ENCODE measurements around the gene ELAVL1.
"Not testable (repeated sequence)": the region's sequence is repeated elsewhere in the genome, so short reads cannot be mapped to it uniquely, and the experiment has no call there.

ELAVL1 gene

GRCh38 chr19:7968008-7968795 is 37.2 kb downstream of the ELAVL1 start:
- DNase-seq, result no peak

GRCh38 chr19:7965921-7966665 is 39.3 kb downstream of the ELAVL1 start:
- DNase-seq, result no peak

- no peak for DNase-seq
These were observed 40.1 kb downstream of the ELAVL1 start for GRCh38 chr19:7965259-7965841.

GRCh38 chr19:7963566-7963965 is 41.9 kb downstream of the ELAVL1 start:
- DNase-seq, result no peak

- no peak for DNase-seq
These were observed 42.7 kb downstream of the ELAVL1 start for GRCh38 chr19:7962644-7963268.

- no peak for DNase-seq
These were observed 43.4 kb downstream of the ELAVL1 start for GRCh38 chr19:7961920-7962626.

- DNase-seq, result not testable (repeated sequence)
These were observed 44.4 kb downstream of the ELAVL1 start for GRCh38 chr19:7961082-7961481.

GRCh38 chr19:7959211-7959610 is 46.2 kb downstream of the ELAVL1 start:
- DNase-seq, result no peak

- no peak for DNase-seq
These were observed 49.7 kb downstream of the ELAVL1 start for GRCh38 chr19:7955696-7956095.

- DNase-seq, result no peak
These were observed 51.9 kb downstream of the ELAVL1 start for GRCh38 chr19:7953576-7953975.

- DNase-seq, result peak; percentile 47
These were observed 52.4 kb downstream of the ELAVL1 start for GRCh38 chr19:7953060-7953459.

GRCh38 chr19:7947939-7948338 is 57.5 kb downstream of the ELAVL1 start:
- no peak for DNase-seq

- DNase-seq, result peak; percentile 91
These were observed 61.2 kb downstream of the ELAVL1 start for GRCh38 chr19:7944177-7944761.

- peak; percentile 100 for DNase-seq
These were observed 61.8 kb downstream of the ELAVL1 start, which contains the start of gene TIMM44 for GRCh38 chr19:7943444-7944176. Gene TIMM44, minus strand, starts transcription at chr19:7943666. Its CDS starts 15 bp downstream, at chr19:7943651.

GRCh38 chr19:7942981-7943443 is 62.4 kb downstream of the ELAVL1 start:
- no peak for DNase-seq

- no peak for DNase-seq
These were observed 63.4 kb downstream of the ELAVL1 start for GRCh38 chr19:7941895-7942596.

- no peak for DNase-seq
These were observed 64.6 kb downstream of the ELAVL1 start for GRCh38 chr19:7940841-7941240.

- no peak for DNase-seq
These were observed 70.7 kb downstream of the ELAVL1 start for GRCh38 chr19:7934766-7935165.

- no peak for DNase-seq
These were observed 71.4 kb downstream of the ELAVL1 start for GRCh38 chr19:7933828-7934725.

- no peak for DNase-seq
These were observed 72.0 kb downstream of the ELAVL1 start for GRCh38 chr19:7933411-7933810.
